ENCODE results near the gene EEPD1.

EEPD1 gene

GRCh38 chr7:36149694-36150452 lies 3.2 kb upstream of the EEPD1 start:
- no peak overlapping the region for H3K4me3 ChIP-seq (ENCODE audit: low read length)
- no peak for TF ChIP-seq CTCF (conservative IDR thresholded peaks at IDR 0.05; ENCODE audit: low read length)
- DNase-seq (ENCODE audit: low read depth) = no peak

DNA sequence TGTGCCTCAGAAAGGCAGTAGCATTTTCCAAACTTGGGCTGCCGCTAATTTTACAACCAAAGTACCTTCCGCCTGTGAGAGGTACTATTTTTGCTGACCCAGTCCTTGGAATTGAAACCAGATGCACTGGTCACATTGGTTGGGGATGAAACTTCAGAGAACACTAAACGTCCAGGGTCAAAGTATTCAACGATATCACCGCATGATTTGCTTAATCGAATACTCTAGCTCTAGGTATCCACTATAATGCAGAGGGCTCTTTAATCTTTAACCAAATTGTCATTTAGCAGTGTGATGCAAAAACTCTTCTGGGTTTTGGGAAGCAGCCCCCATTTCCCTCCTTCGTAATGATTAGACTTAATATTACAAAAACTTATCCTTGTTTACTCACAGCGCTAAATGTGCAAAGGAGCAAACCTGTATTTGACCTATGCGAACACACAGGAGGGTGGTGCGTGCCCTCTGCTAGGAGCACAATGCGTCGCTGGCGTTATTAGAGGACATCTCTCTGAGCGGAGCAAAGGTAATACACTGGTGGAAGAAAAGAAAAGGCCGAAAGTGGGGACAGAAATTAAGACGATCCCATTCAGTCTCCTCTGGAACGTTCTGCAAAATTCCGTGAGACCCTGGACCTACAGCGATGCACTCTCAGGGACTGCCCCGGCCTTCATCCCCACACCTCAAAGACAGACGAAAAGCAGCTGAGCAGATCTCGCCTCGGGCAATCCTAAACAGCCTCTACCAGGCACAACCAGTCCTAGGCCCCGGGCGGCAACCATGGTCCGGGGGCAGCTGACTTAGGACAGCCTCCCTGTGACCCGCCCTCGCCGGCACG lies 916 bp upstream of the EEPD1 start:
- DNase-seq (ENCODE audit: low read depth) = no peak
- peak overlapping the region; percentile 61 for H3K4me3 ChIP-seq (ENCODE audit: low read length)
- TF ChIP-seq CTCF (conservative IDR thresholded peaks at IDR 0.05; ENCODE audit: low read length) = no peak

- TF ChIP-seq CTCF (conservative IDR thresholded peaks at IDR 0.05; ENCODE audit: low read length) = no peak
- peak overlapping the region; percentile 72 for H3K4me3 ChIP-seq (ENCODE audit: low read length)
- no peak for DNase-seq (ENCODE audit: low read depth)
These were observed 580 bp downstream of the EEPD1 start for GRCh38 chr7:36153571-36154097.

- peak overlapping the region; percentile 72 for H3K4me3 ChIP-seq (ENCODE audit: low read length)
- TF ChIP-seq CTCF (conservative IDR thresholded peaks at IDR 0.05; ENCODE audit: low read length) = no peak
- no peak for DNase-seq (ENCODE audit: low read depth)
These were observed 1.5 kb downstream of the EEPD1 start for GRCh38 chr7:36154255-36155212.

DNA sequence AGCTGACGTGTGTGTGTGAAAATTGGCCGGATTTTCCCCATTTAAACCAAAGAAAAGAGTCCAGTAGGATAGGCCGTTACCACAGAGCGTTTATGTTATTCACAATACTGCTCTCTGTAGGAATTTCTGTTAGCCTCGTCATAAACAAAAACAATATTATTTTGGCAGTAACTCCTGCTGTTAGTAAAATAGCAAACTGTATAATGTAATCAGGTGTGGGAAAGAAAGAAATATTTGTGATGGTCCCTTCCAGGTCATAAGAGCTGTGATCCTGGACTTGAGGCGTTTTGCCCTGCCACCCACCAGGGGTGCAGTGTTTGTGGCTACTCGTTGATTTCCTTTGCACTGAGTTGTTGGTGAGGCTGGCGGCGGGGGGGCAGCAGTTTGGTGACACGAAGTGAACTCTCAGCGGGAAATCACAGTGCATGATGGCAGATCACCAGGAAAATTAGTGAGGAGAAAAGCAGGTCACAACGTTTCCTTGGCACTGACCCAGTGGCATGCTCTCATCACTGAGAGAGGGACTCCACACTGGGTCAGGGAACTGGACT lies 2.8 kb downstream of the EEPD1 start:
- peak overlapping the region; percentile 39 for H3K4me3 ChIP-seq (ENCODE audit: low read length)
- peak; percentile 9; the same call in 1 of the 2 replicates for TF ChIP-seq CTCF (conservative IDR thresholded peaks at IDR 0.05; ENCODE audit: low read length)

GRCh38 chr7:36157527-36158320 lies 4.7 kb downstream of the EEPD1 start:
- H3K4me3 ChIP-seq (ENCODE audit: low read length) = no peak overlapping the region
- TF ChIP-seq CTCF (conservative IDR thresholded peaks at IDR 0.05; ENCODE audit: low read length) = no peak
- no peak for DNase-seq (ENCODE audit: low read depth)

More for the DNA sequence above, 2.8 kb downstream of the EEPD1 start:
- DNase-seq (ENCODE audit: low read depth) = peak; percentile 34

Measured in AG10803 (cell line).